Fibroblast of pulmonary artery (primary cell): Measurements from ENCODE around the gene SERTAD2.
A peak's percentile ranks its signal among the peaks of the same experiment; 100 is the strongest.

Experiments
- DNase-seq: peaks from one replicate; pipeline ENCODE4 v3.0.0-alpha.2; 2010; ENCODE audit warnings: low read depth
- H3K4me3 ChIP-seq: replicated peaks from 2 replicates; pipeline ENCODE4 v1.5.1; 2011; ENCODE audit warnings: low read depth, mild to moderate bottlenecking, control low read depth, low read length, moderate library complexity
- CTCF ChIP-seq: IDR thresholded peaks from 2 replicates; pipeline ENCODE4 v1.5.1; 2011; ENCODE audit warnings: mild to moderate bottlenecking, control low read depth, low read length, inconsistent platforms; ENCODE audit errors: missing control alignments

SERTAD2 gene

GRCh38 chr2:64685430-64685829, 31.7 kb upstream of the SERTAD2 start:
- no peak overlapping the region for H3K4me3 ChIP-seq
- no peak for TF ChIP-seq CTCF
- peak; percentile 43 for DNase-seq

- TF ChIP-seq CTCF = no peak
- no peak for DNase-seq
- no peak overlapping the region for H3K4me3 ChIP-seq
Measured at GRCh38 chr2:64683771-64684510, 30.2 kb upstream of the SERTAD2 start.

- TF ChIP-seq CTCF = no peak
- H3K4me3 ChIP-seq = no peak overlapping the region
- no peak for DNase-seq
Measured at GRCh38 chr2:64681479-64681967, 27.8 kb upstream of the SERTAD2 start.

- TF ChIP-seq CTCF = no peak
- no peak for DNase-seq
Measured at GRCh38 chr2:64679673-64680425, 26.1 kb upstream of the SERTAD2 start.

GRCh38 chr2:64678771-64679590, 25.3 kb upstream of the SERTAD2 start:
- no peak for DNase-seq
- no peak for TF ChIP-seq CTCF
- no peak overlapping the region for H3K4me3 ChIP-seq

More at GRCh38 chr2:64679673-64680425, 26.1 kb upstream of the SERTAD2 start:
- no peak overlapping the region for H3K4me3 ChIP-seq

- no peak overlapping the region for H3K4me3 ChIP-seq
- DNase-seq = no peak
- TF ChIP-seq CTCF = no peak
Measured at GRCh38 chr2:64677530-64677929, 23.8 kb upstream of the SERTAD2 start.
